ENCODE measurements around the gene GET3. TPM values are rescaled to one million over a fixed set of nuclear protein-coding genes. Genes with fewer than 3 reads are reported as not detected.
"Not testable (repeated sequence)": the region's sequence is repeated elsewhere in the genome, so short reads cannot be mapped to it uniquely, and the experiment has no call there.

Gene GET3
- total and polyA plus RNA-seq, 4 donors: 22.8 to 44.1 (median 27.2) TPM

DNA sequence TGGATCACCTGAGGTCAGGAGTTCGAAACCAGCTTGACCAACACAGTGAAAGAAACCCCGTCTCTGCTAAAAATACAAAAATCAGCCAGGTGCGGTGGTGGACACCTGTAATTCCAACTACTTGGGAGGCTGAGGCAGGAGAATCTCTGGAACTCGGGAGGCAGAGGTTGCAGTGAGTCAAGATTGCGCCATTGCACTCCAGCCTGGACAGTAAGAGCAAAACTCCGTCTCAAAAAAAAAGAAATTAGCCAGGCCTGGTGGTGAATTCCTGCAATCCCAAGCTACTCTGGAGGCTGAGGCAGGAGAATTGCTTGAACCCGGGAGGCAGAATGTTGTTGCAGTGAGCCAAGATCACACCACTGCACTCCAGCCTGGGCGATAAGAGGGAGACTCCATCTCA, 28.7 kb upstream of the GET3 start (continued):
- TF ChIP-seq, protein P1, sequence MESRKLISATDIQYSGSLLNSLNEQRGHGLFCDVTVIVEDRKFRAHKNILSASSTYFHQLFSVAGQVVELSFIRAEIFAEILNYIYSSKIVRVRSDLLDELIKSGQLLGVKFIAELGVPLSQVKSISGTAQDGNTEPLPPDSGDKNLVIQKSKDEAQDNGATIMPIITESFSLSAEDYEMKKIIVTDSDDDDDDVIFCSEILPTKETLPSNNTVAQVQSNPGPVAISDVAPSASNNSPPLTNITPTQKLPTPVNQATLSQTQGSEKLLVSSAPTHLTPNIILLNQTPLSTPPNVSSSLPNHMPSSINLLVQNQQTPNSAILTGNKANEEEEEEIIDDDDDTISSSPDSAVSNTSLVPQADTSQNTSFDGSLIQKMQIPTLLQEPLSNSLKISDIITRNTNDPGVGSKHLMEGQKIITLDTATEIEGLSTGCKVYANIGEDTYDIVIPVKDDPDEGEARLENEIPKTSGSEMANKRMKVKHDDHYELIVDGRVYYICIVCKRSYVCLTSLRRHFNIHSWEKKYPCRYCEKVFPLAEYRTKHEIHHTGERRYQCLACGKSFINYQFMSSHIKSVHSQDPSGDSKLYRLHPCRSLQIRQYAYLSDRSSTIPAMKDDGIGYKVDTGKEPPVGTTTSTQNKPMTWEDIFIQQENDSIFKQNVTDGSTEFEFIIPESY (IDR thresholded peaks at IDR 0.05): no peak
- TF ChIP-seq MAX (IDR thresholded peaks at IDR 0.05): no peak
- TF ChIP-seq EGR1 (IDR thresholded peaks at IDR 0.05; ENCODE audit: low read depth in 2 of 2): no peak
- TF ChIP-seq YY1 (IDR thresholded peaks at IDR 0.05): no peak
- no peak for TF ChIP-seq RXRA (IDR thresholded peaks at IDR 0.05)
- TF ChIP-seq HNF4A (conservative IDR thresholded peaks at IDR 0.05): no peak
- TF ChIP-seq FOXA1 (IDR thresholded peaks at IDR 0.05): no peak
- no peak for TF ChIP-seq RAD21 (IDR thresholded peaks at IDR 0.05)
- no peak for TF ChIP-seq GABPA (IDR thresholded peaks at IDR 0.05 in 1 of 2, conservative IDR thresholded peaks at IDR 0.05 in 1 of 2)
- TF ChIP-seq JUND (IDR thresholded peaks at IDR 0.05): no peak
- TF ChIP-seq HNF4G (IDR thresholded peaks at IDR 0.05): no peak

GRCh38 chr19:12711187-12711586, 26.1 kb upstream of the GET3 start:
- DNase-seq (ENCODE audit: low spot score): no peak

DNA sequence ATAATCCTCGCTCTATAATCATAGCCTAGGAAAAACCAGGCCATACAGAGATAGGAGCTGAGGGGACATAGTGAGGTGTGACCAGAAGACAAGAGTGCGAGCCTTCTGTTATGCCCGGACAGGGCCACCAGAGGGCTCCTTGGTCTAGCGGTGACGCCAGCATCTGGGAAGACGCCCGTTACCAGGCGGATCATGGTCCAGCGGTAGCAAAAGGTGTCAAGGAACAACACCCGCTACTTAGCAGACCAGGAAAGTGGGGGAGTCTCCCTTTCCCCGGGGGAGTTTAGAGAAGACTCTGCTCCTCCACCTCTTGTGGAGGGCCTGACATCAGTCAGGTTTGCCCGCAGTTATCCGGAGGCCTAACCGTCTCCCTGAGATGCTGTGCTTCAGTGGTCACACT, 25.2 kb upstream of the GET3 start:
- not testable (repeated sequence) for H3K27ac ChIP-seq (ENCODE audit: low read depth in 1 of 2, low read length in 2 of 2); H3K27me3 ChIP-seq (ENCODE audit: control insufficient read depth in 4 of 4, insufficient read depth in 4 of 4, low read length in 3 of 4); H3K9me3 ChIP-seq (ENCODE audit: control insufficient read depth in 4 of 4, low read length in 3 of 4); DNase-seq (ENCODE audit: low spot score); H3K4me3 ChIP-seq (ENCODE audit: low read depth in 1 of 3, low read length in 3 of 3); H3K9ac ChIP-seq (ENCODE audit: low read depth in 1 of 2, low read length in 2 of 2)
- WGBS: 51% methylated on average over 11 of the region's 14 CpGs
- Histone ChIP-seq H3K4me1 (ENCODE audit: control insufficient read depth in 4 of 4, insufficient read depth in 4 of 4, low read length in 3 of 4) (peaks cover 4 to 15% (median 14%) of the 10 kb centered on the region in 4 donors), H3K36me3 (ENCODE audit: control insufficient read depth in 4 of 4, insufficient read depth in 3 of 4, low read depth in 1 of 4, low read length in 3 of 4) (peaks cover 24 to 54% (median 25%) of the 10 kb centered on the region in 4 donors)

More at GRCh38 chr19:12711187-12711586, 26.1 kb upstream of the GET3 start:
- no peak overlapping the region for H3K9ac ChIP-seq (ENCODE audit: low read depth in 1 of 2, low read length in 2 of 2)
- TF ChIP-seq FOXA1 (IDR thresholded peaks at IDR 0.05) (no peak), SP1 (IDR thresholded peaks at IDR 0.05) (no peak)
- H3K27me3 ChIP-seq (ENCODE audit: control insufficient read depth in 4 of 4, insufficient read depth in 4 of 4, low read length in 3 of 4): no peaks in the 10 kb centered on the region
- peaks cover 2 to 9% (median 8%) of the 10 kb centered on the region in 4 donors for H3K4me1 ChIP-seq (ENCODE audit: control insufficient read depth in 4 of 4, insufficient read depth in 4 of 4, low read length in 3 of 4)
- 97% methylated on average over 17 of the region's 17 CpGs for WGBS
- H3K9me3 ChIP-seq (ENCODE audit: control insufficient read depth in 4 of 4, low read length in 3 of 4): no peaks in the 10 kb centered on the region
- H3K4me3 ChIP-seq (ENCODE audit: low read depth in 1 of 3, low read length in 3 of 3): no peak overlapping the region
- H3K36me3 ChIP-seq (ENCODE audit: control insufficient read depth in 4 of 4, insufficient read depth in 3 of 4, low read depth in 1 of 4, low read length in 3 of 4): peaks cover 27 to 60% (median 29%) of the 10 kb centered on the region in 4 donors
- no peak overlapping the region for H3K27ac ChIP-seq (ENCODE audit: low read depth in 1 of 2, low read length in 2 of 2)

DNA sequence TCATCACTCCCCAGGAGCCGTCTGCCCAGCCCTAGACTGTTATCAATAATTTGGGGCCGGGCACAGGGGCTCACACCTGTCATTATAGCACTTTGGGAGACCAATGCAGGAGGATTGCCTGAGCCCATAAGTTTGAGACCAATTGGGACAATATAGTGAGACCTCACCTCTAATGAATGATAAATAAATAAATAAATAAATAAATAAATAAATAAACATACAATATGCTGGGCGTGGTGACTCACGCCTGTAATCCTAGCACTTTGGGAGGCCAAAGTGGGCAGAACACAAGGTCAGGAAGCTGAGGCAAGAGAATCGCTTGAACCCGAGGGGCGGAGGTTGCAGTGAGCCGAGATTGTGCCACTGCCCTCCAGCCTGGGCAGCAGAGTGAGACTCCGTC, 24.0 kb upstream of the GET3 start:
- Histone ChIP-seq H3K4me1 (ENCODE audit: control insufficient read depth in 4 of 4, insufficient read depth in 4 of 4, low read length in 3 of 4) (peaks cover 4 to 15% (median 14%) of the 10 kb centered on the region in 4 donors), H3K36me3 (ENCODE audit: control insufficient read depth in 4 of 4, insufficient read depth in 3 of 4, low read depth in 1 of 4, low read length in 3 of 4) (peaks cover 23 to 56% (median 25%) of the 10 kb centered on the region in 4 donors)
- not testable (repeated sequence) for H3K9me3 ChIP-seq (ENCODE audit: control insufficient read depth in 4 of 4, low read length in 3 of 4); H3K9ac ChIP-seq (ENCODE audit: low read depth in 1 of 2, low read length in 2 of 2); H3K4me3 ChIP-seq (ENCODE audit: low read depth in 1 of 3, low read length in 3 of 3); H3K27me3 ChIP-seq (ENCODE audit: control insufficient read depth in 4 of 4, insufficient read depth in 4 of 4, low read length in 3 of 4); H3K27ac ChIP-seq (ENCODE audit: low read depth in 1 of 2, low read length in 2 of 2); DNase-seq (ENCODE audit: low spot score)
- WGBS: 94% methylated on average over 9 of the region's 9 CpGs

Measured in liver (tissue), 9 donors.